NOMO-1 treated with DMSO at 0.1 percent for 48 hours (cell line): Measurements from ENCODE around the gene PCDHB2.
"Not testable (repeated sequence)": the region's sequence is repeated elsewhere in the genome, so short reads cannot be mapped to it uniquely, and the experiment has no call there.

Experiments
- DNase-seq: peaks from one replicate; lab custom pipeline; 2025; ENCODE audit not compliant: unreplicated experiment; lab: John Stamatoyannopoulos, UW

PCDHB2 gene

GRCh38 chr5:141094481-141095262, at the start of gene PCDHB2:
Gene PCDHB2 (plus strand): TSS chr5:141094615. CDS start chr5:141094791, 176 bp downstream.
- DNase-seq: no peak

DNA sequence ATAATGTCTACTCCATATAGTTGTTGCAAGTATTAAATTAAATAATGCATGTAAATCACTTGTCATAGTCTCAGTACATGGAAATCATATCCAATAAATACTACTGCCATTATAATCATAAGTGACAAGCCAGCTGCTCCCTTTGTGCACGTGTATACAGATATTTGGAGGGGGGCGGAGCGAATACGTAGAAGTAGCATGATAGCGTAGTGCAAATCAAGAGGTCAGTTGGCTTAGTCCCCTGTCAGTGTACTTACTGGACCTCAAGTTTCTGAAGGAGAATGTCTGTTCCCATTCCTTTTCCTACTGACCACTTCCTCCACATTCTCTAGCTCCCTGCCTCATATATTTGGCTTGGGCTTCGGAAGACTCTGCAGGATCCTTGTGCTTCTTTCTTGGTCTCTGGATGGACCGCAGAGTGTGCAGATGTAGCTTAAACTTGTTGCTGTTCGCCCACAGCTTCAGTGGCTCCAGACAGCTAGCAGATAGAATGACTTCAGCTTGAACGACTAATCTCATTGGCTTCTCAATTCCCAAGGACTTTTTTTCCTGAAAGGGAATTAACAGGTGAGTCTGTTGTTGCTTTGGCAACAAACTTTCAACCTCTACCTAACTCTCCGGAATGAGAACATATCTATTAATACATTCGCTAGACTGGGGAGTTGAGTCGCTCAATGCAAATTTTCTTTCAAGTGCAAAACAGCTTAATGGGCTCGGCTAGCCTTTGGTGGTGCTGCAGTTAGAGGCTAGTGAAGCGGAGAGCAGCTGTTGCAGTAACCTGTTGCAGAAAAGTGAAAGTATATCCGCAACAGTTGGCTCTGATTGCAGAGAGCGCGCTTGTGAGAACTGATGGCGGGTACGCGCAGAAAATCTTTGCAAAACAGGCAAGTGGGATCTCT, 43.5 kb upstream of the PCDHB2 start, which contains the start of gene PCDHB1:
Gene PCDHB1 (plus strand): TSS at position 753 of the 899 bp plus-strand sequence. CDS start 97 bp downstream, at position 850.
- no peak for DNase-seq

DNA sequence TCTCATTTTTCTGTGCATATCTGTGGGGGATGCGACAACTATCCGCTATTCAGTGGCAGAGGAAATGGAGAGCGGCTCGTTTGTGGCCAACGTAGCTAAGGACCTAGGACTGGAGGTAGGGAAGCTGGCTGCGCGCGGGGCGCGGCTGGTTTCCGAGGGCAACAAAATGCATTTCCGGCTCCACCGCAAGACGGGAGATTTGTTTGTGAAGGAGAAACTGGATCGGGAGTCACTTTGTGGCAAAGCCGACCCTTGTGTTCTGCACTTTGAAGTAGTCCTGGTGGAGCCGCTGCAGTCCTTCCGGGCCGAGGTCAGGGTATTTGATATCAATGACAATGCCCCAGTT, 42.9 kb upstream of the PCDHB2 start:
- no peak for DNase-seq

DNA sequence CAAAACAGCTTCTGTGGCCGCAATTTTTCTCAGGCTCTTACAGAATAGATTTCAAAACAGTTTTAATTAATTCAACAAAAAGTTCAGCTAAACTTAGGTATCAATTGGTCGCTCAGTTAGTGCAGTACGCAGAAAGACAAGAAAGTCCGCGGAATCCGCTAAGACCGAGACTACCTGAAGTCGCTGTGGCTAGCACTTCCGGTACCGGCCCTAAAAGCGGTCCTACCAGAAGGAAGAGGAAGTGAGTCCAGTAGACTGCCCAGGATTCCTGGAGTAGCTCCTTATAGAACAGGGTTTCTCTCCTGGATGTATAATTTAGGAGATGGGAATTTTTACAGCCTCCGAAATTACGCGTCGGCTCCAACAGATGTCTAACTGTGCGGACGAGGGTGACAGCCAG, 16.6 kb upstream of the PCDHB2 start:
- no peak for DNase-seq

GRCh38 chr5:141082228-141082627, 12.2 kb upstream of the PCDHB2 start:
- DNase-seq: no peak

DNA sequence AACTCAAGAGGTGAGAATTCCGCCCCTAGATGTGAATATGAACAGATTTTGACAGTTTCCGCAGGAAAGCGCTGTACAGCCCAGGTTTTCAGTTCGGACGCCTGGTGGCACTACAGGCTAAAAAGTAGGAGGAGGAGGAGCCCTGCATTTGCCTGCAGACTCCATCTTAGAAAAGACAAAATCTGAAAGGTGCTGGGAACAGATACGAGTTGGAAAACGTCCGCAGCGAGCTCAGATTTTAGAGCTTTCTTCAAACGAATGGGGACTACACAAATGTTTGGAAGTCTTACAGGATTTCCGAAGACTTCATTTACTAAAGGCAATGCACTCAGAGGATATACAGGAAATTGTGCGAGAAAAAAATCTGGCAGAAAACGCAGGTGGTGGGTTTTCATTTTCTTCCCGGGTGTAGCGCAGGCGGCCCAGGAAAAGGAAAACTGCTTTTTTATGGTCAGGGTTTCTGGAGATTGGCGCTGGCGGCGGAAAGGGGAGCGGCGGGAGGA, 9.9 kb upstream of the PCDHB2 start:
- peak; percentile 35 for DNase-seq

- DNase-seq: no peak
Observed at GRCh38 chr5:141095263-141095641, 837 bp downstream of the PCDHB2 start.

DNA sequence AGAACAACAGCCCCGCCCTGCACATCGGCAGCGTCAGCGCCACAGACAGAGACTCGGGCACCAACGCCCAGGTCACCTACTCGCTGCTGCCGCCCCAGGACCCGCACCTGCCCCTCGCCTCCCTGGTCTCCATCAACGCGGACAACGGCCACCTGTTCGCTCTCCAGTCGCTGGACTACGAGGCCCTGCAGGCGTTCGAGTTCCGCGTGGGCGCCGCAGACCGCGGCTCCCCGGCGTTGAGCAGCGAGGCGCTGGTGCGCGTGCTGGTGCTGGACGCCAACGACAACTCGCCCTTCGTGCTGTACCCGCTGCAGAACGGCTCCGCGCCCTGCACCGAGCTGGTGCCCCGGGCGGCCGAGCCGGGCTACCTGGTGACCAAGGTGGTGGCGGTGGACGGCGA, 1.8 kb downstream of the PCDHB2 start:
- DNase-seq: not testable (repeated sequence)

- not testable (repeated sequence) for DNase-seq
Observed at GRCh38 chr5:141096586-141096985, 2.2 kb downstream of the PCDHB2 start.

GRCh38 chr5:141100243-141100805, 5.9 kb downstream of the PCDHB2 start, which contains the start of gene PCDHB3:
Gene PCDHB3 (plus strand): TSS chr5:141100473. CDS start chr5:141100650, 177 bp downstream.
- DNase-seq: no peak

- no peak for DNase-seq
Observed at GRCh38 chr5:141101059-141101458, 6.6 kb downstream of the PCDHB2 start.

DNA sequence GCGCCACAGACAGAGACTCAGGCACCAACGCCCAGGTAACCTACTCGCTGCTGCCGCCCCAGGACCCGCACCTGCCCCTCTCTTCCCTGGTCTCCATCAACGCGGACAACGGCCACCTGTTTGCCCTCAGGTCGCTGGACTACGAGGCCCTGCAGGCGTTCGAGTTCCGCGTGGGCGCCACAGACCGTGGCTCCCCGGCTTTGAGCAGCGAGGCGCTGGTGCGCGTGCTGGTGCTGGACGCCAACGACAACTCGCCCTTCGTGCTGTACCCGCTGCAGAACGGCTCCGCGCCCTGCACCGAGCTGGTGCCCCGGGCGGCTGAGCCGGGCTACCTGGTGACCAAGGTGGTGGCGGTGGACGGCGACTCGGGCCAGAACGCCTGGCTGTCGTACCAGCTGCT, 7.7 kb downstream of the PCDHB2 start:
- not testable (repeated sequence) for DNase-seq

GRCh38 chr5:141102471-141102870, 8.1 kb downstream of the PCDHB2 start:
- not testable (repeated sequence) for DNase-seq

DNA sequence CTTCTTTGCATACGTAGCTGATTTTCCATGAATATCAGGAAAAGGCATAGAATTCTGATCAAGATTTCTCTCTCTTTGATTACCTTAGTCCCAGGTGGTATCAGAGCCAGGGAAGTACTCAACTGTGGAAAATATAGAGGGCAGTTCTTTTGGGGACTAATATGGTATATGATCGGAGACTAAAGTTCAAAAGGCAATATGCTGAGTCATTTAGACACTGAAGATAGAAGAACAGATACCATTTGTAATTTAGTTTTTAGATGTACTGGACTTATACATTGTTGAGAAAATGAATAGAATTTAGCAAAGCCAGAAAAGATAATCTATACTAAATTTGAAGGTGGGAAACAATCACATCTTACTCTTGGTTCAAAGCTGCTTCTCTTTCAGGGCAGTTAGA, 10.9 kb downstream of the PCDHB2 start:
- DNase-seq: no peak

- DNase-seq: no peak
Observed at GRCh38 chr5:141119250-141119649, 24.8 kb downstream of the PCDHB2 start.

GRCh38 chr5:141121563-141121962, 27.1 kb downstream of the PCDHB2 start, which contains the start of gene PCDHB4:
Gene PCDHB4 (plus strand): TSS chr5:141121818. CDS start chr5:141121999, 181 bp downstream.
- DNase-seq: no peak

DNA sequence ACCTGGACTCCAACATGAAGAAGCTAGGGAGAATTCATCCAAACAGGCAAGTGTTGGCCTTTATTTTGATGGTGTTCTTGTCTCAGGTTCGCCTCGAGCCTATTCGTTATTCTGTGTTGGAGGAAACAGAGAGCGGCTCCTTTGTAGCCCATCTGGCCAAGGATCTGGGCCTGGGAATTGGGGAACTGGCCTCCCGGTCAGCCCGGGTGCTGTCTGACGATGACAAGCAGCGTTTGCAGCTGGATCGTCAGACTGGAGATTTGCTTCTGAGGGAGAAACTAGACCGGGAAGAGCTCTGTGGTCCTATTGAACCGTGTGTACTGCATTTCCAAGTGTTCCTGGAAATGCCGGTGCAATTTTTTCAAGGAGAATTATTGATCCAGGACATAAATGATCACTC, 27.6 kb downstream of the PCDHB2 start:
- no peak for DNase-seq

DNA sequence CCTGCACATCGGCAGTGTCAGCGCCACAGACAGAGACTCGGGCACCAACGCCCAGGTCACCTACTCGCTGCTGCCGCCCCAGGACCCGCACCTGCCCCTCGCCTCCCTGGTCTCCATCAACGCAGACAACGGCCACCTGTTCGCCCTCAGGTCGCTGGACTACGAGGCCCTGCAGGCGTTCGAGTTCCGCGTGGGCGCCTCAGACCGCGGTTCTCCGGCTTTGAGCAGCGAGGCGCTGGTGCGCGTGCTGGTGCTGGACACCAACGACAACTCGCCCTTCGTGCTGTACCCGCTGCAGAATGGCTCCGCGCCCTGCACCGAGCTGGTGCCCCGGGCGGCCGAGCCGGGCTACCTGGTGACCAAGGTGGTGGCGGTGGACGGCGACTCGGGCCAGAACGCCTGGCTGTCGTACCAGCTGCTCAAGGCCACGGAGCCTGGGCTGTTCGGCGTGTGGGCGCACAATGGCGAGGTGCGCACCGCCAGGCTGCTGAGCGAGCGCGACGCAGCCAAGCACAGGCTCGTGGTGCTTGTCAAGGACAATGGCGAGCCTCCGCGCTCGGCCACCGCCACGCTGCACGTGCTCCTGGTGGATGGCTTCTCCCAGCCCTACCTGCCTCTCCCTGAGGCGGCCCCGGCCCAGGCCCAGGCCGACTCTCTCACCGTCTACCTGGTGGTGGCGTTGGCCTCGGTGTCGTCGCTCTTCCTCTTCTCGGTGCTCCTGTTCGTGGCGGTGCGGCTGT, 29.2 kb downstream of the PCDHB2 start:
- not testable (repeated sequence) for DNase-seq

DNA sequence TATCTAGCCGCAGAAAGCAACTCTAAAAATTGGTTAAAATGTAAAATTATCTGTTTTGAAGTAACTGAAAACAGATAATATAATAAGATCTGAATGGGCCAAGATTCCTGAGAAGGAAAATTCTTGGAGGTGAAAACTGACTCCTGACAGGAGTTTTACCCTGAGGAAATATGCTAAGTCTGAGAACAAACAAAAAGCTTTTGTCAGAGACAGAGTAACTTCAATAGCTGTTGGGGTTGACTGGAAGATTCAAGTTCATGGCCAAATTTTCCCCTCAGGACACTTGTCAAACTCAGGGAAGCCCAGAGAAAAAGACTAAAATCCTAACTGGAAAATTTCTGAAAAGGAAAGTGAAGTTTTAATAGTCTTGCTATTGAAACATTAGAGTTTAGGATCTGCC, 32.9 kb downstream of the PCDHB2 start:
- no peak for DNase-seq

DNA sequence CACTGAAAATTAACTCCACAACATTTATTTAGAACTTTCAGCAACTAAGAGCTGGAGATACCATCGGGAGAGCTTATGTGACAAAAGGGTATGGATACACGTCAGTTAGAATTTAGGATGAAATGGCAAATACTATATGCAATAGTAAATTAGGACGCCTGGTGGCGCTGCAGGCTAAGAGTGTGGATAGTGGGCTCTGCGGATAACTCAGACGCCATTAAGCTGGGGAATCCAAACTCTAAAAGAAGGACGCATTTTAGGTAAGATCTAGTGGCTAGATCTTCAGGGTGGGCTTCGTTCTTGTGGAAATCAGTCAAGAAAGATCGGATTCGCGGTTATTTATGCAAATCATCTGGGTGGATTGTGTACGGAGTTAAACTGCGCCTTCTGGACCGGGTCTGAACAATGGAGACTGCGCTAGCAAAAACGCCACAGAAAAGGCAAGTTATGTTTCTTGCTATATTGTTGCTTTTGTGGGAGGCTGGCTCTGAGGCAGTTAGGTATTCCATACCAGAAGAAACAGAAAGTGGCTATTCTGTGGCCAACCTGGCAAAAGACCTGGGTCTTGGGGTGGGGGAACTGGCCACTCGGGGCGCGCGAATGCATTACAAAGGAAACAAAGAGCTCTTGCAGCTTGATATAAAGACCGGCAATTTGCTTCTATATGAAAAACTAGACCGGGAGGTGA, 40.8 kb downstream of the PCDHB2 start, which contains the start of gene PCDHB5:
Gene PCDHB5 (plus strand): TSS at position 177 of the 688 bp plus-strand sequence. CDS start 229 bp downstream, at position 406.
- DNase-seq: no peak
